Measurements from ENCODE around the gene CYP27B1. TPM values are rescaled to one million over a fixed set of nuclear protein-coding genes. Genes with fewer than 3 reads are reported as not detected.

CYP27B1 gene
- total and polyA plus RNA-seq, 2 donors (not counting 3 experiments of a cell fraction or from before 2014, with no cell fraction given) = 0.62 to 2.7 TPM

- Histone ChIP-seq H4K20me1 (replicated peaks; ENCODE audit: control insufficient read depth, extremely low read depth, insufficient read depth, low read length) (no peaks in the 10 kb centered on the region), H3K27ac (ENCODE audit: insufficient read depth, low read depth, low read length) (no peak overlapping the region), H3K9me1 (replicated peaks; ENCODE audit: control insufficient read depth, extremely low read depth, insufficient read depth, low read length) (no peaks in the 10 kb centered on the region), H3K4me1 (ENCODE audit: control insufficient read depth, extremely low read depth, insufficient read depth, low read length) (no peaks in the 10 kb centered on the region), H2AFZ (ENCODE audit: low read depth, low read length) (no peak overlapping the region), H3K4me2 (ENCODE audit: insufficient read depth, low read length) (no peak overlapping the region), H3K4me3 (replicated peaks in 1 of 3; ENCODE audit: insufficient read depth in 1 of 3, low read depth in 1 of 3, low read length in 3 of 3) (no peak overlapping the region), H3K9ac (replicated peaks; ENCODE audit: extremely low read depth, insufficient read depth, low read length) (no peak overlapping the region), H3K36me3 (ENCODE audit: control insufficient read depth in 2 of 2, extremely low read depth in 1 of 2, insufficient read depth in 2 of 2, low read length in 2 of 2) (peaks cover 12 to 24% of the 10 kb centered on the region in 2 experiments), H3K79me2 (ENCODE audit: control insufficient read depth, insufficient read depth, low read length) (no peaks in the 10 kb centered on the region), H3K27me3 (ENCODE audit: control insufficient read depth in 2 of 2, insufficient read depth in 2 of 2, low read length in 2 of 2) (no peaks in the 10 kb centered on the region), H3K9me3 (replicated peaks; ENCODE audit: control insufficient read depth, insufficient read depth, low read length) (no peaks in the 10 kb centered on the region)
- intact Hi-C loops (cut with micrococcal nuclease) (loop anchor here (1.0 kb wide), 1 partner anchor 15 kb away; no protein-coding TSS in a partner anchor), dilution Hi-C loops (cut with MboI; ENCODE audit: extremely low pct_ligation_motif_present, low sequenced_read_pairs) (no loop called here)
- ChIA-PET POLR2A (no interaction called here), CTCF (interaction anchor here (1.1 to 1.5 kb wide), 3 partner anchors 8 to 41 kb away, joined by 3 to 4 read pairs (median 4); no protein-coding TSS in a partner anchor)
- DNase-seq (ENCODE audit: low read depth, low spot score) (no peak), FAIRE-seq (no peak)
- no TSS peak for BruUV-seq (replicated peaks)
- TF ChIP-seq POLR2A (IDR thresholded peaks at IDR 0.05; ENCODE audit: low read depth, low read length) (no peak), MAX (IDR thresholded peaks at IDR 0.05; ENCODE audit: insufficient read depth, insufficient read length) (no peak), EZH2 (IDR thresholded peaks at IDR 0.05; ENCODE audit: borderline replicate concordance, low read depth, low read length, severe bottlenecking) (no peak), MYC (IDR thresholded peaks at IDR 0.05; ENCODE audit: low read depth, low read length) (no peak), GATA2 (IDR thresholded peaks at IDR 0.05; ENCODE audit: insufficient read depth, insufficient read length, low read depth, low read length) (no peak), CTCF (IDR thresholded peaks at IDR 0.05; ENCODE audit: extremely low read depth in 1 of 2, insufficient read depth in 1 of 2, low read depth in 1 of 2, low read length in 2 of 2) (no peak), JUN (IDR thresholded peaks at IDR 0.05; ENCODE audit: borderline replicate concordance, insufficient read depth, insufficient read length, low read depth) (no peak), FOS (IDR thresholded peaks at IDR 0.05; ENCODE audit: borderline replicate concordance, insufficient read depth, low read length) (no peak), POLR2AphosphoS5 (IDR thresholded peaks at IDR 0.05; ENCODE audit: insufficient read depth, low read depth, low read length) (no peak)
These were observed 31.1 kb upstream of the CYP27B1 start for GRCh38 chr12:57797933-57798332.

Measured in endothelial cell of umbilical vein (primary cell).